H1 (cell line): Measurements from ENCODE around the gene PVALB.

Source experiments
- BACH1 ChIP-seq: IDR thresholded peaks from 2 replicates; pipeline ENCODE4 v1.6.1; 2012; ENCODE audit warnings: low read length, improper control_type of control experiment
- CTCF ChIP-seq, 3 experiments: IDR thresholded peaks; 1 replicate in 2 of 3; 2 replicates in 1 of 3; pipeline versions ENCODE4 v1.5.1 to v1.6.1; 2011; ENCODE audit warnings: low read length in 3 of 3, mild to moderate bottlenecking in 3 of 3, inconsistent platforms in 2 of 3, low read depth in 1 of 3, moderate library complexity in 1 of 3; ENCODE audit not compliant: insufficient read depth in 1 of 3; ENCODE audit errors: control extremely low read depth in 1 of 3
- EZH2 ChIP-seq: fragments of 200-600 bp; sonication (generic); IDR thresholded peaks from 2 replicates; pipeline ENCODE4 v1.7.1; 2012; ENCODE audit warnings: low read depth, mild to moderate bottlenecking, moderate library complexity, low read length, inconsistent platforms; ENCODE audit not compliant: severe bottlenecking
- FOSL1 ChIP-seq: IDR thresholded peaks from 2 replicates; pipeline ENCODE4 v1.6.1; 2011; ENCODE audit warnings: mild to moderate bottlenecking, low read depth, low read length, moderate library complexity; ENCODE audit not compliant: insufficient read depth
- KDM5A ChIP-seq: fragments of 200-600 bp; IDR thresholded peaks from 2 replicates; pipeline ENCODE4 v1.7.1; 2012; ENCODE audit warnings: mild to moderate bottlenecking, low read length, inconsistent platforms, mixed read lengths
- POLR2AphosphoS5 ChIP-seq: IDR thresholded peaks from 2 replicates; pipeline ENCODE4 v1.6.1; 2011; ENCODE audit warnings: low read depth, low read length
- SIN3A ChIP-seq, 2 experiments: IDR thresholded peaks in 1 of 2; conservative IDR thresholded peaks in 1 of 2; 2 replicates each; pipeline ENCODE4 v1.6.1; 2011 to 2012; ENCODE audit warnings: low read length in 2 of 2, improper control_type of control experiment in 1 of 2, low read depth in 1 of 2, mild to moderate bottlenecking in 1 of 2
- SP2 ChIP-seq: IDR thresholded peaks from 2 replicates; pipeline ENCODE4 v1.6.1; 2012; ENCODE audit warnings: mild to moderate bottlenecking, low read length, inconsistent platforms

GRCh38 chr22:36852056-36852973 is 35.5 kb upstream of the PVALB start:
- no peak for TF ChIP-seq POLR2AphosphoS5
- TF ChIP-seq CTCF (IDR thresholded peaks at IDR 0.05; ENCODE audit: control extremely low read depth in 1 of 3, insufficient read depth in 1 of 3, low read depth in 1 of 3, low read length in 3 of 3): no peak
- TF ChIP-seq KDM5A: no peak
- no peak for TF ChIP-seq FOSL1
- no peak for TF ChIP-seq EZH2
- no peak for TF ChIP-seq SIN3A (conservative IDR thresholded peaks at IDR 0.05 in 1 of 2, IDR thresholded peaks at IDR 0.05 in 1 of 2; ENCODE audit: low read depth in 1 of 2, low read length in 2 of 2)
- TF ChIP-seq BACH1: no peak
- no peak for TF ChIP-seq SP2
